ENCODE measurements around the gene RNF152. TPM values are rescaled to one million over a fixed set of nuclear protein-coding genes. Genes with fewer than 3 reads are reported as not detected.

RNF152 gene
- total RNA-seq, 1 donor from 2014 or later = 45.7 TPM

DNA sequence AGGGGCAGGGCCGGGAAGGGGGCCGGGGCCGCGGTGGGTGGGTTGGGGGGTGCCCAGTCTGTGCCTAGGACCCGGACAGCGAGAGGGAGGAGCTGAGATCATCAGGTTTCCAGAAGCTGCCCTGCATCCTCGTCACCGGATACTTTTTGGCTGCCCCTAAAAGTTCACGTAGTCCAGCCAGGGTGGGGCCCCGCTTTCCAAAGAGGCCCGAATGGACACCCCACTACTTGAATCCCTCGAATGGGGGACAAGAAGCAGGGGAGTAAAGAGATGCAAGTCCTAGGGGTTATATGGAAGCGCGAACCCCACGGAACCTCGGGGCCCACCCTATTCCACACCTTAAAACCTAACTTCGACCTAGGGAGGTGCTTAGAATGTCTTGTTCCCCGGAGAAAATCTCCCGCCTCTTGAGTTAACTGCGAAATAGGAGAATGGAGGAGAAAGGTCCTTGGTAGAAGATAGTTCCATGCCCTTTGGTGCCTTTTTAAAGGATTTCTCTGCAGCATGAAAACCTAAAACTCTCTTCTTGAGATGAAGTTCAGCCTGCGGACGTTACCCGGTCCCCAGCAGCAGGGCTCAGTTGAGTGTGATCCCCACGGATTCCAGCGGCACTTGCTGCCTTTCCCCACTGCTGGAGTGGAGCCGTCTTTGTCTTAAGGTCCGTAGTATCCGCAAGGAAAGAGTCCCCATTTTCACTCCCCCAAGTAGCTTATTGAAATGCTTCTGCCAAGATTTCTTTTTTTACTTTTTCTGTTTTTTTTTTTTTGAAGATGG, 2.1 kb upstream of the RNF152 start:
- Histone ChIP-seq H3K4me1 (peaks cover 47% of the 10 kb centered on the region), H3K27ac (peak overlapping the region; percentile 92), H3K4me3 (peak overlapping the region; percentile 75 to 93), H3K36me3 (peaks cover 0 to 2% of the 10 kb centered on the region in 2 donors), H3K9me3 (no peaks in the 10 kb centered on the region), H3K27me3 (no peaks in the 10 kb centered on the region)
- TF ChIP-seq POLR2AphosphoS5 (IDR thresholded peaks at IDR 0.05; ENCODE audit: insufficient read depth in 1 of 2, low read depth in 1 of 2) (no peak), POLR2A (IDR thresholded peaks at IDR 0.05) (no peak)
- TF ChIP-seq, protein P1, sequence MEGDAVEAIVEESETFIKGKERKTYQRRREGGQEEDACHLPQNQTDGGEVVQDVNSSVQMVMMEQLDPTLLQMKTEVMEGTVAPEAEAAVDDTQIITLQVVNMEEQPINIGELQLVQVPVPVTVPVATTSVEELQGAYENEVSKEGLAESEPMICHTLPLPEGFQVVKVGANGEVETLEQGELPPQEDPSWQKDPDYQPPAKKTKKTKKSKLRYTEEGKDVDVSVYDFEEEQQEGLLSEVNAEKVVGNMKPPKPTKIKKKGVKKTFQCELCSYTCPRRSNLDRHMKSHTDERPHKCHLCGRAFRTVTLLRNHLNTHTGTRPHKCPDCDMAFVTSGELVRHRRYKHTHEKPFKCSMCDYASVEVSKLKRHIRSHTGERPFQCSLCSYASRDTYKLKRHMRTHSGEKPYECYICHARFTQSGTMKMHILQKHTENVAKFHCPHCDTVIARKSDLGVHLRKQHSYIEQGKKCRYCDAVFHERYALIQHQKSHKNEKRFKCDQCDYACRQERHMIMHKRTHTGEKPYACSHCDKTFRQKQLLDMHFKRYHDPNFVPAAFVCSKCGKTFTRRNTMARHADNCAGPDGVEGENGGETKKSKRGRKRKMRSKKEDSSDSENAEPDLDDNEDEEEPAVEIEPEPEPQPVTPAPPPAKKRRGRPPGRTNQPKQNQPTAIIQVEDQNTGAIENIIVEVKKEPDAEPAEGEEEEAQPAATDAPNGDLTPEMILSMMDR (IDR thresholded peaks at IDR 0.05) = no peak
- DNase-seq (ENCODE audit: extremely low spot score in 2 of 2) = peak in 1 of 2 donors; percentile 88
- intact Hi-C loops (cut with DNase I) = loop anchor here (2.0 to 5.0 kb wide), 3 partner anchors 163 to 312 kb away; no protein-coding TSS in a partner anchor

GRCh38 chr18:61893971-61894750, 1.4 kb upstream of the RNF152 start:
- H3K27me3 ChIP-seq = no peaks in the 10 kb centered on the region
- H3K4me1 ChIP-seq = peaks cover 47% of the 10 kb centered on the region
- H3K9me3 ChIP-seq = no peaks in the 10 kb centered on the region
- peak overlapping the region; percentile 92 for H3K27ac ChIP-seq
- TF ChIP-seq POLR2A (IDR thresholded peaks at IDR 0.05) = peak in 1 of 2 donors; percentile 49
- TF ChIP-seq, protein P1 (IDR thresholded peaks at IDR 0.05) = no peak
- peak; percentile 28 to 86 for TF ChIP-seq POLR2AphosphoS5 (IDR thresholded peaks at IDR 0.05; ENCODE audit: insufficient read depth in 1 of 2, low read depth in 1 of 2)
- H3K4me3 ChIP-seq = peak overlapping the region; percentile 75 to 93
- H3K36me3 ChIP-seq = peaks cover 0 to 4% of the 10 kb centered on the region in 2 donors
- intact Hi-C loops (cut with DNase I) = loop anchor here (2.0 to 5.0 kb wide), 3 partner anchors 162 to 311 kb away; no protein-coding TSS in a partner anchor
- DNase-seq (ENCODE audit: extremely low spot score in 2 of 2) = no peak

- peak in 1 of 2 donors; percentile 87 for DNase-seq (ENCODE audit: extremely low spot score in 2 of 2)
Measured at GRCh38 chr18:61893309-61893970, 633 bp upstream of the RNF152 start.

GRCh38 chr18:61891894-61892293, 913 bp downstream of the RNF152 start:
- H3K27me3 ChIP-seq = no peaks in the 10 kb centered on the region
- peak overlapping the region; percentile 92 for H3K27ac ChIP-seq
- no peak for TF ChIP-seq POLR2A (IDR thresholded peaks at IDR 0.05)
- TF ChIP-seq, protein P1 (IDR thresholded peaks at IDR 0.05) = no peak
- no peak for TF ChIP-seq POLR2AphosphoS5 (IDR thresholded peaks at IDR 0.05; ENCODE audit: insufficient read depth in 1 of 2, low read depth in 1 of 2)
- intact Hi-C loops (cut with DNase I) = loop anchor here (5.0 kb wide), 2 partner anchors 160 to 255 kb away; no protein-coding TSS in a partner anchor
- H3K4me3 ChIP-seq = peak overlapping the region; percentile 75 to 93
- peaks cover 42% of the 10 kb centered on the region for H3K4me1 ChIP-seq
- H3K9me3 ChIP-seq = no peaks in the 10 kb centered on the region
- peaks cover 0 to 4% of the 10 kb centered on the region in 2 donors for H3K36me3 ChIP-seq
- peak in 1 of 2 donors; percentile 69 for DNase-seq (ENCODE audit: extremely low spot score in 2 of 2)

More at GRCh38 chr18:61893309-61893970, 633 bp upstream of the RNF152 start:
- peak in 1 of 2 donors; percentile 11 for TF ChIP-seq POLR2A (IDR thresholded peaks at IDR 0.05)
- TF ChIP-seq POLR2AphosphoS5 (IDR thresholded peaks at IDR 0.05; ENCODE audit: insufficient read depth in 1 of 2, low read depth in 1 of 2) = peak in 1 of 2 donors; percentile 44
- TF ChIP-seq, protein P1 (IDR thresholded peaks at IDR 0.05) = no peak
- Histone ChIP-seq H3K9me3 (no peaks in the 10 kb centered on the region), H3K4me1 (peaks cover 47% of the 10 kb centered on the region), H3K27me3 (no peaks in the 10 kb centered on the region), H3K36me3 (peaks cover 0 to 4% of the 10 kb centered on the region in 2 donors), H3K27ac (peak overlapping the region; percentile 92), H3K4me3 (peak overlapping the region; percentile 75 to 93)
- intact Hi-C loops (cut with DNase I) = loop anchor here (5.0 kb wide), 2 partner anchors 161 to 256 kb away; no protein-coding TSS in a partner anchor
